Right lobe of liver (tissue), 4 donors: ENCODE measurements around the gene TMEM51.

ENCODE experiments used
- POLR2A ChIP-seq: fragments of 450-650 bp; IDR thresholded peaks from one replicate; pipeline ENCODE4 v1.6.1; 2017; ENCODE audit warnings: antibody characterized with exemption, mild to moderate bottlenecking
- TF ChIP-seq, protein P1 (sequence below), 4 donors: fragments of 200-600 bp in 3 of 4; fragments of 450-650 bp in 1 of 4; IDR thresholded peaks; one replicate each; pipeline versions ENCODE4 v1.5.1 to v1.8.0; 2016 to 2022; ENCODE audit warnings: antibody characterized with exemption in 4 of 4, mild to moderate bottlenecking in 2 of 4
- donor health status: DM: no; HTN: no; CAD: no.
- donor health status: DM: no; HTN: no; CAD: no.
- donor health status: DM: no; HTN: yes; CAD: no.

DNA sequence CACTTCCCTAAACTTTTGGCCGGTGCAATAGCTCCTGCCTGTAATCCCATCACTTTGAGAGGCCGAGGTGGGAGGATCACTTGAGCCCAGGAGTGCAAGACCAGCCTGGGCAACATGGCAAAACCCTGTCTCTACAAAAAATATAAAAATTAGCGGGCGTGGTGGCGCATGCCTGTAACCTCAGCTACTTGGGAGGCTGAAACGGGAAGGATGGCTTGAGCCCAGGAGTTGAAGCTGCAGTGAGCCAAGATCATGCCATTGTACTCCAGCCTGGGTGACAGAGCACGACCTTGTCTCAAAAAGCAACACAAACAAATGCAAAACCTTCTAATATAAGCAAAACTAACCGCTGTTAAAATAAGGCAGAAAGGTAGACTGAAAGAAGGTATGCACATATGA lies 25.9 kb downstream of the TMEM51 start:
- TF ChIP-seq, protein P1, sequence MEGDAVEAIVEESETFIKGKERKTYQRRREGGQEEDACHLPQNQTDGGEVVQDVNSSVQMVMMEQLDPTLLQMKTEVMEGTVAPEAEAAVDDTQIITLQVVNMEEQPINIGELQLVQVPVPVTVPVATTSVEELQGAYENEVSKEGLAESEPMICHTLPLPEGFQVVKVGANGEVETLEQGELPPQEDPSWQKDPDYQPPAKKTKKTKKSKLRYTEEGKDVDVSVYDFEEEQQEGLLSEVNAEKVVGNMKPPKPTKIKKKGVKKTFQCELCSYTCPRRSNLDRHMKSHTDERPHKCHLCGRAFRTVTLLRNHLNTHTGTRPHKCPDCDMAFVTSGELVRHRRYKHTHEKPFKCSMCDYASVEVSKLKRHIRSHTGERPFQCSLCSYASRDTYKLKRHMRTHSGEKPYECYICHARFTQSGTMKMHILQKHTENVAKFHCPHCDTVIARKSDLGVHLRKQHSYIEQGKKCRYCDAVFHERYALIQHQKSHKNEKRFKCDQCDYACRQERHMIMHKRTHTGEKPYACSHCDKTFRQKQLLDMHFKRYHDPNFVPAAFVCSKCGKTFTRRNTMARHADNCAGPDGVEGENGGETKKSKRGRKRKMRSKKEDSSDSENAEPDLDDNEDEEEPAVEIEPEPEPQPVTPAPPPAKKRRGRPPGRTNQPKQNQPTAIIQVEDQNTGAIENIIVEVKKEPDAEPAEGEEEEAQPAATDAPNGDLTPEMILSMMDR (IDR thresholded peaks at IDR 0.05), result no peak
- TF ChIP-seq POLR2A, result no peak
